HG02870 (cell line): ENCODE results near the gene CEACAM16.
A peak's percentile ranks its signal among the peaks of the same experiment; 100 is the strongest.

Source experiments
- ATAC-seq: cut with Tn5 transposase; IDR thresholded peaks from one replicate; pipeline ENCODE4 v1.9.1; 2021; ENCODE audit warnings: mild to moderate bottlenecking, moderate library complexity; ENCODE audit not compliant: unreplicated experiment

CEACAM16 gene

DNA sequence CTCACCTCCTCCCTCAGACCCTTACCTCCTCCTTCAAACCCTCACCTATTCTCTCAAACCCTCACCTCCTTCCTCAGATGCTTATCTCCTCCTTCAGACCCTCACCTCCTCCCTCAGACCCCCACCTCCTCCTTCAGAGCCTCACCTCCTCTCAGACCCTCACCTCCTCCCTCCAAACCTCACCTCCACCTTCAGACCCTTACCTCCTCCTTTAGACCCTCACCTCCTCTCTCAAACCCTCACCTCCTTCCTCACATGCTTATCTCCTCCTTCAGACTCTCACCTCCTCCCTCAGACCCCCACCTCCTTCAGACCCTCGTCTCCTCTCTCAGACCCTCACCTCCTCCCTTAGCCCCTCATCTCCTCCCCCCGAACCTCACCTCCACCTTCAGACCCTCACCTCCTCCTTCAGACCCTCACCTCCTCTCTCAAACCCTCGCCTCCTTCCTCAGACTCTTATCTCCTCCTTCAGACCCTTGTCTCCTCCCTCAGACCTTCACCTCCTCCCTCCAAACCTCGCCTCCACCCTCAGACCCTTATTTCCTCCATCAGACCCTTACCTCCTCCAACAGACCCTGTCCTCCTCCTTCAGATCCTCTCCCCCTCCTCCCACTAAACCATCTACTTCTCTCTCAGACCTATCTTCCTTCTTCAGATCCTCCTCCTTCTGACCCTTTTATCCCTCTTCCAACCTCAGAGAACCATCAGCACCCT, 47.1 kb downstream of the CEACAM16 start:
- no peak for ATAC-seq

DNA sequence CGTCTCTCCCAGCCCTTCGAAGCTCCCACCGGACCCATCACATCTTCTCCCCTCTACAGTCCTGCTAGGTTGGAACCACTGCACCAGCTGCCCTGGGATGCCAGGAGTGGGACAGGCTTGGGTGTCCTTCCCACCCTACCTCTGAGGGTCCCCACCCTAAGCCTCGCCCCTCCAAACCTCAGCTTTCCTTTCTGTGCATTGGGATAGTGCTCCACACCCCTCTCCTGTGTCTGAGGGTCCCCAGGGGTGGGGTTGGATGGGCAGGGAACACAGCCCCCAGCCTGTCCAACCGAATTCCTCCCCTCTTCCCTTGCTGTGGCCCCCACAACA, 47.6 kb downstream of the CEACAM16 start:
- no peak for ATAC-seq

DNA sequence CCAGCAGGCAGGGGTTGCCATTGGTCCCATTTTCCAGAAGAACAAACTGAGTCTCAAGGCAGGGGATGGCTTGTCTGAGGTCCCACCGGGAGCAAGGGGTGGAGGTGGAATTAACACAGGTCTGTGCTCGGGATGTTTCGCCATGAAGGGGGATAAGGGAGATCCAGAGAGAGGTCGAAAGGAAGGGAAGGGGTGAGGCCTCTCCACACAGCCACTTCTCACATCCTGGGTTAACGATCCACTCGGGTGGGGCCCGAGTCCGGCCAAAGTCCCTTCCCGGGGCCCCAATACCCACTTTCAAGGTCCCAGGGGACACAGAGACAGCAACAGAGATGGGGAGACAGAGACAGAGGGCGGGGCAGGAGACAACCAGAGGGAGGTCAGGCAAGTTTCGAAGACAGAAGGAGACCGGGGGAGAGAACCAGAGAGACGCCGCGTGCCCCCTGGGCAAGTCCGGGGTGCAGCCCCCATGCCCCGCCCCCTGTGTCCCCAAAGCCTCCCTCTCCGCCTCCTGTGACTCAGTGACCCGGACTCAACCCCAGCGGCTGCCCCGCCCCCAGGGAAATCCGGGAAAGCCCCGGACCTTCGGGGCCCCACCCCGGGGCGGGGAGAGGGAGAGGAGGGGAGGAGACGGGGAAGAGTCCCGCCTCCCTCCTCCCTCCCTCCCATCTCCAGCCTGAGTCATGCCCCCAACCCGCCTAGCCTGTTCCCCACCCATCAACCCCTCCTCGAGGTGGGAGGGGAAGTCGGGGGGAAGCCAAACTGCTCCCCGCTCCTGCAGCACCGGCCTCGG, 48.2 kb downstream of the CEACAM16 start:
- no peak for ATAC-seq

- no peak for ATAC-seq
These were observed 48.9 kb downstream of the CEACAM16 start for GRCh38 chr19:44747739-44748425.

DNA sequence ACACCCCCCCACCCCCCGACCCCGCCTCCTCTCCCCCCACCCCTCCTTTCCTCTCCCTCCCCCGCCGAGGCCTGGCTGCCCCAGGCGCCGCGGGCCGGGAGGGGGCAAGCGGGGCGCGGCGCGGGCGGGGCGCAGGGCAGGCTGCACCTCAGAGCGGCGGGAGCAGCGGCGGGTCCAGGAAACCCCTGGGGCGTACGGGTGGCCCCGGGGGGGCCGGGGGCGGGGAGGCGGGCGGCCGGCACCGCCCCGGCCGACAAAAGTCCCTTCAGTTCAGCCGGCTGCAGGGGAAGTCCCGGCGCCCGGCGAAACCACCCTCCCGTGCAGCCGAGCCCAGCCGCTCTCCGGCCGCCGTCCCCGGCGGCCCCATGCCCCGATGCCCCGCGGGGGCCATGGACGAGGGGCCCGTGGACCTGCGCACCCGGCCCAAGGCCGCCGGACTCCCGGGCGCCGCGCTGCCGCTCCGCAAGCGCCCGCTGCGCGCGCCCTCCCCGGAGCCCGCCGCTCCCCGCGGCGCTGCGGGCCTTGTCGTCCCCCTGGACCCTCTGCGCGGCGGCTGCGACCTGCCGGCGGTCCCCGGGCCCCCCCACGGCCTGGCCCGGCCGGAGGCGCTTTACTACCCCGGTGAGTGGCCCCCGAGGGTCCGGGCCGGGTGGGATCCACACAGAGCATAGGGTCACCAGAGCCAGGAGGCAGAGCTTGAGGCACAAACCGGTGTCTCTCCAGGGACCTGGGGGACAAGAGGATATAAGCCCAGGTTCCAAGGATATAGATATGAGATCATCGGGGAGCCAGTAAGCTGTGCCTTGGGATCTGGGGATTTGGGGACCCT, 49.7 kb downstream of the CEACAM16 start, which contains the start of gene BCL3:
TSS of gene BCL3 (plus strand) at position 283 of the 829 bp plus-strand sequence. CDS start at position 366, 83 bp downstream.
- no peak for ATAC-seq

GRCh38 chr19:44749292-44749691, 50.3 kb downstream of the CEACAM16 start:
- ATAC-seq = no peak

DNA sequence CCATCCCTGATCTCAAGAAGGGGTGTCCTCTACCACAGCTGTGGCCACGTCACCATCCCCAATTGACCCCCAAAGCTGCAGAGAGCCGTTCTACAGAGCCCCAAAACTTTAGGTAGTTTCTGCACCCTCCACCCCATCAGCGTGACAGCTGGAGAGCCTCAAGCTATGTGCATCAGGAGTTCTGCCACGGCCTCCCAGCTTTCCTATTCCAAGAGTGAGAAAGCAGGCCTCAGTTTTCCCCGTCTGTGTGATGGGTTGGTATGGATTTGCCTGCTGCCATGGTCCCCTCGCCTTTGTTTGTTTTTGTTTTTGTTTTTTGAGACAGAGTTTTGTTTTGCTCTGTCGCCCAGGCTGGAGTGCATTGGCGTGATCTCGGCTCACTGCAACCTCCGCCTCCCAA, 51.0 kb downstream of the CEACAM16 start:
- no peak for ATAC-seq

GRCh38 chr19:44752123-44752815, 53.3 kb downstream of the CEACAM16 start:
- ATAC-seq = no peak

GRCh38 chr19:44752816-44753625, 54.1 kb downstream of the CEACAM16 start:
- ATAC-seq = peak; percentile 63

- ATAC-seq = no peak
These were observed 54.6 kb downstream of the CEACAM16 start for GRCh38 chr19:44753626-44753931.

GRCh38 chr19:44753932-44754749, 55.2 kb downstream of the CEACAM16 start:
- ATAC-seq = no peak

DNA sequence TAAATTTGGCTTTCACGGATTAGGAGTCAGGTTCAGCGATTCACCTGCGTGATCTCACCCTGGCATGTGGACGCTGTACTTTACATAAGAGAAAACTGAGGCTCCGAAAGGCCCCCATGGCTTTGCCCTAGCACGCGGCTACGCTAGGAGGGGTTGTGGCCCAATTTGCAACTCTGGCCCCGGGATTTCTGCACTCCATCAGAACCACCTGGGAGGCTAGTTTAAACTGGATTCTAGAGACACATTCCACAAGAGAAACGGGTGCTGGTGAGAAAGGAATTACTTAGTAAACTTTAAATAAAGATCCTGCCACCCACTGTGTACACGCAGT, 55.8 kb downstream of the CEACAM16 start:
- ATAC-seq = no peak

GRCh38 chr19:44755219-44755618, 56.3 kb downstream of the CEACAM16 start:
- no peak for ATAC-seq

DNA sequence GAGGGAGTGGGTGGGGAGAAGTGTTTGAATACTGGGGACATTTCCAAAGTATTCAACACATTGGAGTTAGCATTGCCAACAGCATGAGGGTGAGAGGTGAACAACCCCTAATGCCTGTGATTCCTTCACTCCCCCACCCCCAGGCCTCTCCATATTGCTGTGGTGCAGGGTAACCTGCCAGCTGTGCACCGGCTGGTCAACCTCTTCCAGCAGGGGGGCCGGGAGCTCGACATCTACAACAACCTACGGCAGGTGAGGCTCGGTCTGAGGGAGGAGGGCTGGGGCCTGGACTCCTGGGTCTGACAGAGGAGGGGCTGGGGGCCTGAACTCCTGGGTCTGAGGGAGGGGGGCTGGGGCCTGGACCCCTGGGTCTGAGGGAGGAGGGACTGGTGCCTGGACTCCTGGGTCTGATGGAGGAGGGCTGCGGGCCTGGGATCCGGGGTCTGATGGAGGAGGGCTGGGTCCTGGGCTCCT, 57.2 kb downstream of the CEACAM16 start:
- no peak for ATAC-seq

DNA sequence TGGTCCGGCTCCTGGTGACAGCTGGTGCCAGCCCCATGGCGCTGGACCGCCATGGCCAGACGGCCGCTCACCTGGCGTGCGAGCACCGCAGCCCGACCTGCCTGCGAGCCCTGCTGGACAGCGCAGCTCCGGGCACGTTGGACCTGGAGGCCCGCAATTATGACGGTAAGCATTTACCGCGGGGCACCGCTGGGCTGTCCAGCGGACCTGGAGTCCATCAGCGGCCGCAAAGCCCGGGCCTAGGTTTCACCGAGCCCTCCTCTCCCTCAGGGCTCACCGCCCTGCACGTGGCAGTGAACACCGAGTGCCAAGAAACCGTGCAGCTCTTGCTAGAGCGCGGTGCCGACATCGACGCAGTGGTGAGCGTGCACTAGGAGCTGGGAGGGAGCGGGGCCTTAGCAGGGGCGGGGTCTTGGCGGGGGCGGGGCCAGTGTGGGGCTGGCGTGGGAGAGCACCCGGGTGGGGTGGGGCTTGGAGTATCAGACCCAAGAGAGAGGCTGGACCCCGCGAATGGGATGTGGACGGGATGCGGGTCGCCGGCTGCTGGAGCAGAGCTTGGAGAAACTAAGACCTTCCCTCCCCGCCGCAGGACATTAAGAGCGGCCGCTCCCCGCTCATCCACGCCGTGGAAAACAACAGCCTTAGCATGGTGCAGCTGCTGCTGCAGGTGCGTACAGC, 58.2 kb downstream of the CEACAM16 start:
- no peak for ATAC-seq

- ATAC-seq = no peak
These were observed 59.0 kb downstream of the CEACAM16 start for GRCh38 chr19:44757735-44758505.

DNA sequence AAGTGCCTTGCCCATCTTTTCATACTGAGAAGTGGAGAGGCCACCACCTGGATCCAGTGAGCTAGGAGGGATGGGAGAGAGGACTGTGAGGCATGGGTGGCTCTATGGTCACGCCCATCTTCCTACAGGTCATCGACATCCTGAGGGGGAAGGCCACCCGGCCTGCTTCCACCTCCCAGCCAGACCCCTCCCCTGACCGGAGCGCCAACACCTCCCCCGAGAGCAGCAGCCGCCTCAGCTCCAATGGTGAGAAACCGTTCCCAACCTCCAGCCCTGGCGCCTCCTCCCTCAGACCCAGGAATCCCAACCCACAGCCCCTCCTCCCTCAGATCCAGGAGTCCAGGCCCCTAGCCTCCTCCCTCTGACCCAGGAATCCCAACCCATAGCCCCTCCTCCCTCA, 59.6 kb downstream of the CEACAM16 start:
- no peak for ATAC-seq
